ENCODE data around the gene NAXD.

GRCh38 chr13:110652764-110653163, 37.4 kb downstream of the NAXD start:
- TF ChIP-seq, protein P1, sequence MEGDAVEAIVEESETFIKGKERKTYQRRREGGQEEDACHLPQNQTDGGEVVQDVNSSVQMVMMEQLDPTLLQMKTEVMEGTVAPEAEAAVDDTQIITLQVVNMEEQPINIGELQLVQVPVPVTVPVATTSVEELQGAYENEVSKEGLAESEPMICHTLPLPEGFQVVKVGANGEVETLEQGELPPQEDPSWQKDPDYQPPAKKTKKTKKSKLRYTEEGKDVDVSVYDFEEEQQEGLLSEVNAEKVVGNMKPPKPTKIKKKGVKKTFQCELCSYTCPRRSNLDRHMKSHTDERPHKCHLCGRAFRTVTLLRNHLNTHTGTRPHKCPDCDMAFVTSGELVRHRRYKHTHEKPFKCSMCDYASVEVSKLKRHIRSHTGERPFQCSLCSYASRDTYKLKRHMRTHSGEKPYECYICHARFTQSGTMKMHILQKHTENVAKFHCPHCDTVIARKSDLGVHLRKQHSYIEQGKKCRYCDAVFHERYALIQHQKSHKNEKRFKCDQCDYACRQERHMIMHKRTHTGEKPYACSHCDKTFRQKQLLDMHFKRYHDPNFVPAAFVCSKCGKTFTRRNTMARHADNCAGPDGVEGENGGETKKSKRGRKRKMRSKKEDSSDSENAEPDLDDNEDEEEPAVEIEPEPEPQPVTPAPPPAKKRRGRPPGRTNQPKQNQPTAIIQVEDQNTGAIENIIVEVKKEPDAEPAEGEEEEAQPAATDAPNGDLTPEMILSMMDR (IDR thresholded peaks at IDR 0.05; ENCODE audit: insufficient read depth, low read length) = no peak
- TF ChIP-seq POLR2AphosphoS5 (IDR thresholded peaks at IDR 0.05; ENCODE audit: low read depth) (no peak), GABPA (IDR thresholded peaks at IDR 0.05; ENCODE audit: low read depth) (no peak)
- TF ChIP-seq, protein P2, sequence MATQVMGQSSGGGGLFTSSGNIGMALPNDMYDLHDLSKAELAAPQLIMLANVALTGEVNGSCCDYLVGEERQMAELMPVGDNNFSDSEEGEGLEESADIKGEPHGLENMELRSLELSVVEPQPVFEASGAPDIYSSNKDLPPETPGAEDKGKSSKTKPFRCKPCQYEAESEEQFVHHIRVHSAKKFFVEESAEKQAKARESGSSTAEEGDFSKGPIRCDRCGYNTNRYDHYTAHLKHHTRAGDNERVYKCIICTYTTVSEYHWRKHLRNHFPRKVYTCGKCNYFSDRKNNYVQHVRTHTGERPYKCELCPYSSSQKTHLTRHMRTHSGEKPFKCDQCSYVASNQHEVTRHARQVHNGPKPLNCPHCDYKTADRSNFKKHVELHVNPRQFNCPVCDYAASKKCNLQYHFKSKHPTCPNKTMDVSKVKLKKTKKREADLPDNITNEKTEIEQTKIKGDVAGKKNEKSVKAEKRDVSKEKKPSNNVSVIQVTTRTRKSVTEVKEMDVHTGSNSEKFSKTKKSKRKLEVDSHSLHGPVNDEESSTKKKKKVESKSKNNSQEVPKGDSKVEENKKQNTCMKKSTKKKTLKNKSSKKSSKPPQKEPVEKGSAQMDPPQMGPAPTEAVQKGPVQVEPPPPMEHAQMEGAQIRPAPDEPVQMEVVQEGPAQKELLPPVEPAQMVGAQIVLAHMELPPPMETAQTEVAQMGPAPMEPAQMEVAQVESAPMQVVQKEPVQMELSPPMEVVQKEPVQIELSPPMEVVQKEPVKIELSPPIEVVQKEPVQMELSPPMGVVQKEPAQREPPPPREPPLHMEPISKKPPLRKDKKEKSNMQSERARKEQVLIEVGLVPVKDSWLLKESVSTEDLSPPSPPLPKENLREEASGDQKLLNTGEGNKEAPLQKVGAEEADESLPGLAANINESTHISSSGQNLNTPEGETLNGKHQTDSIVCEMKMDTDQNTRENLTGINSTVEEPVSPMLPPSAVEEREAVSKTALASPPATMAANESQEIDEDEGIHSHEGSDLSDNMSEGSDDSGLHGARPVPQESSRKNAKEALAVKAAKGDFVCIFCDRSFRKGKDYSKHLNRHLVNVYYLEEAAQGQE (IDR thresholded peaks at IDR 0.05; ENCODE audit: insufficient replicate concordance, low read depth) = no peak
